Stimulated activated CD8-positive, alpha-beta memory T cell treated with anti-CD3 and anti-CD28 coated beads, Interleukin-7, amount 100 ng/mL, for 24 hours (primary cell): ENCODE measurements around the gene KRT1.

ENCODE experiments used
- DNase-seq: peaks from one replicate; pipeline ENCODE4 v3.0.0-alpha.2; 2020; ENCODE audit warnings: low read depth

KRT1 gene

DNA sequence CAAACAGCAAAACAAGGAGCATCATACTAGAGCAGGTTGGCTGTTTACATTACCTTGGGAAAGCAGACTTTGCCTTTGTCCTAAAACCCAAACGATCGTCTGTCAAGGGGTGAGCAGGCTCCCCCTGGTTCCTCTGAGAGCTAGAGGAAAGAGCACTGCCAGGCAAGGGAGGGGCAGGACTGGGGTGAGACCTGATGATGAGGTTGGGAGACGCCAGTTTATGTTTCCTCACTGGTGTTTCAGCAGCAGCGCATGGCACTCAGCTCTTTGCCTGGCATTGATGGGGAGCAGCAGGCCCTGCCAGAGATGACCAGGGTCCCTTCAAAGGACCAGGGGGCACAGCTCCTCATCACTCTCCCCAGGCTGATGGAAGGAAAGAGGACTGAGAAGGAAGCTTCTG is 20.3 kb downstream of the KRT1 start:
- DNase-seq: no peak

DNA sequence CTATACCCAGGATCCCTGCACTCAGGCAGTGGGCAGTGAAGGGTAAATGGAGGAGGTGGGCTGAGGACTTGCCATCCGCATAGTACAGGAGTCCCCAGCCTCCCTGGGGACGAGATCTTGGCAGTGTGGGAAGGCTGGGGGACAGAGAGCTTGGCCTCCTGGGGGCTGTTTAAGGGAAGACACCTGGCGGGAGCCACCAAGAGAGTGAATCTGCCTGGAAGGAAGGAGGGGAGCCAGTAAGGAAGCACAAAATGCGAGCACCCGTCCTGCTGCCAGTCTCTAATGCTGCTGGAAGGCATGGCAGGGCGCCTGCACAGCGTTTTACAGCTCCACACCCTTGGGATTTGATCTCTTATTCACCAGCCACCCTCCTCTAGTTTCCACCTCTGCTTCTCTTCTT is 20.8 kb downstream of the KRT1 start:
- DNase-seq: no peak

- no peak for DNase-seq
Measured at GRCh38 chr12:52658196-52658595, 22.0 kb downstream of the KRT1 start.

DNA sequence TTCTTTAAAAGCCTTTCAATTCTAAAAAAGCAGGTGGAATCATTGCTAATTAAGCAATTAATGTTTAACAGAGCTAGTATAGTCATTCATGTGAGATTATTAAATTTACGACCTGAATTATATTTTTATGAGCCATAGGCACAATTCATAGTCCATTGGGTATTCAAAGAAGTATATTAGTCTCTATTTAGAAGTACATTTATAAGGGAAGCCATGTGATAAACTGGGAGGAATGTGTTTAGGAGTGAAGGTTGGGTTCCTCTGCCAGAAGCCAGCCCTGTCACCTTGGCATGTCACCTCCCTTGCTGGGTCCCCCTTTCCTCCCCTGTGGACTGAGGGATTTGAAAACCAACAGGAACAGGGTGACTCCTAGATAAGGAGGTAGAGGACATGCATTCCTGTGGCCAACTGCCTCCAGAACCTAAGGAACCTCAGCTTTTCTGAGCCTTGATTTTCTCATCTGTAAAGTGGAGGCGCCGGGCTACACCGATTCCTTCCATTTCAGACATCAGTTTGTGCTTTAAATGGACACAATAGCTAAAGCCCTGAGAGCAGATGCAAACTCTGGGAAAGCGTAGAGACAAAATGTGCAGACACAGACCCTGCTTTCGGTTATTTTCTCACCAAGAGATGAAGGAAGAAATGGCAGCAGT is 22.8 kb downstream of the KRT1 start:
- DNase-seq: no peak

- DNase-seq: no peak
Measured at GRCh38 chr12:52656616-52657015, 23.6 kb downstream of the KRT1 start.

DNA sequence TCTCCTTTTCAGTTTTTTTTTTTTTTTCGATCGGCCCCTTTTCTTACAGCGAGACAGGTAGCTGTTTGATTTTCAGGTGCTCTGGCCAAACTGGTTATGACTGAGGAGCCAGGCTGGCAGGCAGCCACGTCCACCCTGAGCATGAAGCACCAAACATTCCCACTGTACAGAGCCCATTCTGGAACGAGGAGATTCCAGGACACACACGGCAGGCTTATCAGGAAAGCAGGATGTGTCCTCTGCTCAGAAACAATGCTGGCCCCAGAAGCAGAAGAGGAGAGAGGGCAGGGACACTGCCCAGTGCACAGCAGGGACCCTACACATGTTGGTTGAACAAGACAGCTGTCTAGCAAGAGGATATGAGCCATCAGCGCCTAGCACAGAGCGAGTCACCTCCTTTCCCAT is 24.5 kb downstream of the KRT1 start:
- no peak for DNase-seq

DNA sequence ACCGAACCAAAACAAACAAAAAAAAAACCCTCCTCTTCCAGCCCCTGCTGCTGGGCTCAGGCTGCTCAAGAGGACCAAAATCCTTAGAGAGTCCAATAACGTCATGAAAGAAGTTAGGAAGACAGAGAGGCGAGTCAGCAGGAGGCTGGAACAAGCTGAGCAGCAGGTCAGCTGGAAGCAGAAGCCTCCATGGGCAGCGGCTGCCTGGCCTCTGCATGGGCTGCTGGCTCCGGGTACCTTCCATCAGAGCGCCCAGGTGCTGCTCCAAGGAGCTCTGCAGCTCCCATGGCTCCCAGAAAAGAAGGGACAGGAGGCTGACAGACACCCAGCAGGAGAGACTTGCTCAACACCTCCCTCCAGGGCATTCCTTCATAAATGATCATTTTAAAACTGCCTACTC is 25.0 kb downstream of the KRT1 start:
- DNase-seq: no peak

- no peak for DNase-seq
Measured at GRCh38 chr12:52651726-52652261, 28.4 kb downstream of the KRT1 start, which contains the start of gene KRT2. TSS of gene KRT2 (minus strand) at chr12:52652211. CDS start at chr12:52652142, 69 bp downstream.

DNA sequence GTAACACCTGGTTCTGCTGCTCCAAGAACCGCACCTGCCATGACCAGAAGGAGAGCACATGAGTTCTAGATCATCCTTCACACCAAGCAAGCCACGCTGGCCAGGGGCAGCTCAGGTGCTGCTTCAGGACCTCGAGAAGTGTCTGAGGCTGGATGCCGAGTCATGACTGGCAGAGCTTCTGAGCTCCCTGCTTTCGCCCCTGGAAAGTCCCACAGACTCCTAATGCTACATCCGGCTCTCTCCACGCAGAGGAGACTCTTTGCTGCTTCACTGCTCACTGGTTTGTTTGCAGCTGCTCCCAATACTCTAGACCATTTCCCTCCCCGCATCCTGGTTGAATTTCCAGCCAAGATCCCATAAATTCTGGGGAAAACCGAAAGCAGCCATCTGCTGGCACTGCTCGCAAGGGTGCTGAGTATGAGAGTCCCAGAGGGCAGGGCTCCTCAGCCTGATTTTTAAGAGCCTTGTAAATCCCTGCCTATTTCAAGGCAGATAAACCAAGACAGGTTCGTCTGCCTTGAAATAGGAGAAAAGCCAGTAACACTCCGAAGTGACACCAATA is 29.6 kb downstream of the KRT1 start:
- DNase-seq: no peak

GRCh38 chr12:52649066-52649465 is 31.1 kb downstream of the KRT1 start:
- no peak for DNase-seq

DNA sequence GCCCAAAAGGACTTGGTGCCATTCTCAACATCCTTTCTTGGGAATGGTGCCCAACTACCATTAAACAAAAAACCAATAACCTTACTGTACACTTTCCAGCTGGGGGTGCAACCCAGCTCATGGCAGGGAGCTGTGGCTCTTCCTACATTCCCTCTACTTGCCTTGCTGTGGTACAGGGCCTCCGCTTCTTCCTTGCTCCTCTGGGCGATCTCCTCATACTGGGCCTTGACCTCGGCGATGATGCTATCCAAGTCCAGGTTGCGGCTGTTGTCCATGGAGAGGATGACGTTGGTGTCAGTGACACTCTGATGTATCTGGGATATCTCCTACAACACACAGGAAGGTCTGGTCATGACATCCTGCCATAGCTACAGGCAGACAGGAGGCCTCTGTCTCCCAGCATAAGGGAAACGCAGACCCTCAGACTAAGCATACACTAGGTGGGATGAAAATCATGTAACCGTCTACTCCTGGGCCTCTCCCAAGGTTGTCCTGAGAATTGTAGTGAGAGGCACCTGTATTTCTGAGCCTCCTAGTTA is 32.1 kb downstream of the KRT1 start:
- no peak for DNase-seq

DNA sequence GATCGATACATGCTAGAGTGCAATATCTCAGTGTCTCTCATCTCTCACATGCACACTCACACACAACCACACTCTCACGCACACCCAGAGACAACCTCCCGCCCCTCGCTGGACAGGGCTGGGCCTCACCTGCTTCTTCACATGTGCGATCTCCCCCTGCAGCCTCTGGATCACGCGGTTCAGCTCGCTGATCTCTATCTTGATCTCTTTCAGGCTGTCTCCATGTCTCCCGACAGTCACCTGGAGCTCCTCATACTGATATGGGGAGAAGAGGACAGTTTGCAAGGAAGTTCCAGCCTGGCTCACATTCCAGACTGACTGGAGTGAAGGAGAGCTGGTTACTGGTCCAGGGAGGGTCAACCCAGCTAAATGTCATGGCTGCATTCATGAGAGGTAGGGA is 32.6 kb downstream of the KRT1 start:
- no peak for DNase-seq

- no peak for DNase-seq
Measured at GRCh38 chr12:52646613-52647012, 33.6 kb downstream of the KRT1 start.

DNA sequence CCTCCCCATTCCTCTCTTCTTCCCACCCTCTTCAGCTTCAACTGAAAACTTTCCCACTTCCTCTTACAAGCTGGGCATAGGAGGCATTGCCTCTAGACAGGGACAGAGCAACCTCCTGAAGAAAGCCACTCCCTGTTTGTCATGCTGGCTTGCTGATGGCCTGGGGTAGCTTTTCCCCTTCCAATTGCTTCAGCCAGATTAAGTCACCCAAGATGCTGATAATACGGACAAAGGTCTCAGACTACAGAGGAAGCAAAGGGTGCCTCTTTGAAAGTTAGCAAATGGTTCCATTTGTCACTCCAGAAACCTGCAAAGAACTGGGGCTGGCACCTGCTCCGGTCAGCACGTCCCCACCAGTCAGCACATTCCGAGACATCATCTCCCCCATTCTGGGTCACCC is 34.2 kb downstream of the KRT1 start:
- no peak for DNase-seq

DNA sequence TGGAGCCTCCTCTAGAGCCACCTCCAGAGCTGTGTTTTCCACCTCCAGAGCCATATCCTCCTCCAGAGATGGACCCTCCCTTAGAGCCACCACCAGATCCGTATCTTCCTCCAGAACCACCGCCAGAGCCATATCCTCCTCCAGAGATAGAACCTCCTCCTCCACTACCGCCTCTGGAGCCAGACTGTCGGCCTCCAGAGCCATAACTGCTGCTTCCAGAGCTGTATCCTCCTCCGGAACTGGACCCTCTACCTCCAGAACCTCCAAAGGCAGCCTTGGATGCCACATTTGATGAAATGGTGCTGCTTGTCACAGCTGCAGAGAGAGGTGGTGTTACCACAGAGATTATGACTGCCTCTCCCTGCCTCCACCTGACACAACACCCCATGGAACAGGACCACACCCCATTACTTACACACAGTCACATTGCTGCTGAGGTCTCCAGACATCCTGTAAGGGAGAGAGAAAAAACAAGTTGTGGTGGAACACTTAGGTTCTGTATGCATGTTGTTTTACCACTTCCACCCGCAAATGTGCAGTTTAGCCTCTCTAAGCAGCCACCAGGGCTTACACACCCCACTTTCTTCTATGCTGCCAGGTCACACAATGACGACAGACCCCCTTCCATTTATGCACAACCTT is 35.0 kb downstream of the KRT1 start:
- peak; percentile 9 for DNase-seq

DNA sequence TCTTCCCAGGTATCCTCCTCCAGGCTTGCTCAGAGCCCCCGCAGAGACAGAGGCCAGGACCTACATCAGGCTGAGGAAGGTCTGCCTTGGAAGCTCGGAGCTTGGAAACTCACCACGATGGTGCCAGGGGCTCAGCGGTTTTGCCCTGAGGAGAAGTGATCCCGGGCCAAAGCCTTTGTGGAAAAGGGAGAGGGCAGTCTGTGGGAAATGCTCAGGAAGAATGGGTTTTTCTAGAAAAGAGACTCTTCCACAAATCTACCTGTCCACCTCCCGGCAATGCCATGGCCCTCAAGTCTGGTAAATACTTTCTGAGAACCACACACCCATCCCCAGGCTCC is 36.2 kb downstream of the KRT1 start:
- no peak for DNase-seq

DNA sequence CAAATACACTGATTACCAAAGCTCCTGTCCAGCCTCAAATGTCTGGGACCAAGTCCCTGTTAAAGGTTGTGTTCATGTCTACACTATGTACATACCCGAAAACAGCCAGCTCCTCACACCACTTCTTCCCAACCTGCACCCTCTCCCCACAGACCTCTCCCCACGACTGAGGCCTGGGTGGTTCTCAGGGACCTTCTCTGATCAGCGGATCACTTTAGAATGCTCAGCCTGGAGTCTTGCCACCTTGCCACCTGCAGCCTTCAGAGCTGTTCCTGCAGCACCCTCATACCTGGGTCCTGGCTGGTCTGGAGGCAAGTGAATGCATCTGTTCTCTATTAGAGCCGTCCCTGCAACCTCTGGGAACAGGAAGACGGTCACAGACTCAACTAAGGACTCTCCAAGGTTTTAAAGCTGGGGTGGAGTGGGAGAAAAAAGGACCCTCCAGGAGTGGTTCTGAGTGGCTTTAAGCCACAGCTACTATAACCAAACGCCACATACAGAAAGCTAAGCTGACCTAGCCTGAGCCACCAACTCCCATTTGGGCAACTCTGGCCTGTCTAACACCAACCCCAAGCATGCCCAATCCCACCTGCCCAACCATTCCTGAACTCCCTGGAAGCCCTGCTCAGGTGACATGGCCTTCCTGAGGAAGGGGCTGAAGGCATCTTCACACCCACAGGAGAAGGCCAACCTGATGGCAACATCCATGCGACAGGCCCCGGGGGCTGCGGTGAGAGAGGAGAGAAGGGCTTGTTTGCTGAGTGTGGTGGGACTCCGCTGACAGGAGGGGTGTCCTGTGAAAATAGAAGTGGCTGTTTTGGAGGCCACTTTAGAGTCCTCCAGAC is 36.8 kb downstream of the KRT1 start:
- no peak for DNase-seq

- DNase-seq: no peak
Measured at GRCh38 chr12:52641468-52641867, 38.7 kb downstream of the KRT1 start.

DNA sequence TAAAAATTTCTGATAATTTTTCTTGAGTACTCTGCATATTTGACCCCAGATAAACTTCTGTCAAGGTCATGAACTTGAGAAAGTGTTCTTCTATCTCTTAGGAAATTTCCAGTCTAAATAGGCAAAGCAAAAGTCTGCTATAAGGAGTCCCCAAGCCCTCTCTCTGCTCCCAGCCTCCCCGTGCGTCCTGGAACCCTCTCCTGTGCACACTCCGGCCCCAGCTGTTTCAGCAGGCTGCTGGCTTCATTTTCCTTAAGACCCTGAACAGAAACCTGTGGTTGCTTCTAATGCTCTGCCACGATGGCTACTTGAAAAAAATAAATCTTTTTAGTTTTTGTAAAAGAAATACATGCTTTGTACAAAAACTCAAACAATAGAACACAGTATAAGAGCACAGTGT is 42.9 kb downstream of the KRT1 start:
- no peak for DNase-seq

DNA sequence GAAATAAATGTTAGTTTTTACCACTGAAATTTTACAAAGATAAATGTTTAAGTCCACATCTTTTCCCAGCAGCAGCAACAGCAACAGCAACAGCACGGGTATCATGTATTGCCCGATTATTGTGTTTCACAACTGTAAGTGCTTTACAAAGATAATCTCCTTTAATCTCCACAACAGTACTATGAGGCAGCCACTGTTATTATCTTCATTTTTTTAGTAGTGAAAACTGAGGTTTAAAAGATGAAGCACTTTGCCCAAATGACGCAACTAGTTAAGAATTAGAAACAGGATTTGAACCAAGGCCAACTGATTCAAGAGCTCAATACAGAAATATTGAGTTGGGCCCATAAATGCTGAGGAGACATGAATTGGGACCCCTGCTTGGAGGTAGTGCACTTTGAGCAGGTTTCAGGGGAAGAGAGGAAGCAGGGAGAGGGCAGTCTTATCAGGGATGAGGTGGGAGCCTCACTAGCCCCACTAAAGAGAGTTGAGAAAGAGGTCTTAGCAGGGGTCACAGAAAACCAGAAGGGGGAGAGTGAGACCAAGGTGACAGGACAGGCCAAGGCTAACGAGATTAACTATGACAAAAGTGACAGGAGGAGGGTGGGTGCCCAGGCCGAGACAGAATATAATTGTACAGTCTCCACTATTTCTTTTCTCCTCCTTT is 43.5 kb downstream of the KRT1 start:
- DNase-seq: no peak

DNA sequence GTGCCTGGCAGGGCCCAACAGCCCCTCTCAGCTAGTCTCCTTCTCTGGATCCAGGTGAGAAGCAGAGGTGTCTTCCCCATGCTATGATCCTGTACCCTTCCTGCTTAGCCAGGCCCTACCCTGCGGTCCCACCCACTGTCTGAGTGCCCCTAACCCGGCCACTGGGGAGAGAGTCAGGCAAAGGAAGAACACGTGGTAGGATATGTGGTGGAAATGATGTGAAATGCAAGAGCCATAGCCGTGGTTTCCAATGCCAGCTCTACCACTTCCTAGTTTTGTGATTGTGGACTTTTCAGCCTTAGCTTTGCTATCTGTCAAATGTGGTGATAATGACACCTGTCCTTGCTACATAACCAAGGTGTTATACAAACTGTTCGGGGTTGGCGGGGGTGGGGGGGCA is 44.0 kb downstream of the KRT1 start:
- DNase-seq: no peak
